DMS153 treated with DMSO at 0.1 percent for 48 hours (cell line): Measurements from ENCODE around the gene SZT2.
"Not testable (repeated sequence)": the region's sequence is repeated elsewhere in the genome, so short reads cannot be mapped to it uniquely, and the experiment has no call there.

Experiments used
- DNase-seq: peaks from one replicate; lab custom pipeline; 2025; ENCODE audit not compliant: unreplicated experiment; lab: John Stamatoyannopoulos, UW

SZT2 gene

GRCh38 chr1:43386676-43387075, 3.0 kb upstream of the SZT2 start:
- DNase-seq = no peak

GRCh38 chr1:43387976-43388599, 1.6 kb upstream of the SZT2 start:
- DNase-seq = no peak

- no peak for DNase-seq
Measured at GRCh38 chr1:43388613-43389012, 1.1 kb upstream of the SZT2 start.

- DNase-seq = no peak
Measured at GRCh38 chr1:43392702-43393101, 3.0 kb downstream of the SZT2 start.

GRCh38 chr1:43395523-43395922, 5.8 kb downstream of the SZT2 start:
- DNase-seq = no peak

GRCh38 chr1:43396059-43396458, 6.4 kb downstream of the SZT2 start:
- DNase-seq = no peak

GRCh38 chr1:43398227-43398626, 8.5 kb downstream of the SZT2 start:
- DNase-seq = no peak

GRCh38 chr1:43400441-43400840, 10.7 kb downstream of the SZT2 start:
- DNase-seq = not testable (repeated sequence)

GRCh38 chr1:43402089-43402865, 12.6 kb downstream of the SZT2 start:
- DNase-seq = no peak

GRCh38 chr1:43404353-43404752, 14.7 kb downstream of the SZT2 start:
- no peak for DNase-seq

GRCh38 chr1:43405219-43405875, 15.6 kb downstream of the SZT2 start:
- DNase-seq = no peak

- DNase-seq = no peak
Measured at GRCh38 chr1:43405876-43406234, 16.2 kb downstream of the SZT2 start.

- no peak for DNase-seq
Measured at GRCh38 chr1:43410571-43410970, 20.9 kb downstream of the SZT2 start.

- DNase-seq = not testable (repeated sequence)
Measured at GRCh38 chr1:43413426-43413825, 23.7 kb downstream of the SZT2 start.

GRCh38 chr1:43414634-43415223, 25.0 kb downstream of the SZT2 start:
- peak; percentile 25 for DNase-seq

- DNase-seq = no peak
Measured at GRCh38 chr1:43415901-43416300, 26.2 kb downstream of the SZT2 start.

GRCh38 chr1:43418858-43419257, 29.2 kb downstream of the SZT2 start:
- DNase-seq = no peak

GRCh38 chr1:43419627-43420425, 30.1 kb downstream of the SZT2 start:
- no peak for DNase-seq

- DNase-seq = no peak
Measured at GRCh38 chr1:43420874-43421273, 31.2 kb downstream of the SZT2 start.

- no peak for DNase-seq
Measured at GRCh38 chr1:43421396-43421795, 31.7 kb downstream of the SZT2 start.
